GM23338 (cell line): ENCODE data around the gene CDH4.

Source experiments
- CTCF ChIP-seq, 2 experiments: fragments of 200-600 bp in 1 of 2; sonication (generic) in 1 of 2; conservative IDR thresholded peaks; 2 replicates each; pipeline versions ENCODE4 v1.5.1 to v1.6.1; 2016 to 2017; ENCODE audit warnings: antibody characterized with exemption in 2 of 2, low read depth in 2 of 2, mild to moderate bottlenecking in 2 of 2, moderate library complexity in 1 of 2
- EZH2 ChIP-seq: fragments of 200-600 bp; sonication (generic); IDR thresholded peaks from one replicate; pipeline ENCODE4 v1.8.0; 2017; ENCODE audit warnings: antibody characterized with exemption, mild to moderate bottlenecking, low read depth; ENCODE audit not compliant: unreplicated experiment
- EZH2phosphoT487 ChIP-seq: fragments of 200-600 bp; sonication (generic); IDR thresholded peaks from one replicate; pipeline ENCODE4 v1.8.1; 2018; ENCODE audit warnings: antibody characterized with exemption; ENCODE audit not compliant: unreplicated experiment
- POLR2AphosphoS5 ChIP-seq: IDR thresholded peaks from 2 replicates; pipeline ENCODE4 v1.6.1; 2016; ENCODE audit warnings: antibody characterized with exemption, low read depth
- ZNF114 ChIP-seq: fragments of 250-450 bp; sonication (Bioruptor Pico); IDR thresholded peaks from 2 replicates; pipeline ENCODE4 v1.5.0; 2020; ENCODE audit warnings: mild to moderate bottlenecking, moderate library complexity

GRCh38 chr20:61449916-61450315 lies 197.9 kb downstream of the CDH4 start:
- TF ChIP-seq CTCF (conservative IDR thresholded peaks at IDR 0.05; ENCODE audit: low read depth in 2 of 2) (no peak), POLR2AphosphoS5 (no peak), EZH2 (no peak), EZH2phosphoT487 (no peak), ZNF114 (no peak)
